B cell (primary cell): ENCODE results near the gene ERAP2. TPM values are rescaled to one million over a fixed set of nuclear protein-coding genes. Genes with fewer than 3 reads are reported as not detected.
A peak's percentile ranks its signal among the peaks of the same experiment; 100 is the strongest.

ENCODE experiments used
- ATAC-seq: fragments of 200-7000 bp; cut with Tn5 transposase; one replicate; pipeline ENCODE4 v1.10.0; 2021; ENCODE audit warnings: low read depth, mild to moderate bottlenecking, moderate number of reproducible peaks, moderate library complexity
- CTCF ChIA-PET: fragments of 350-600 bp; sonication (Branson Sonifier 250); formaldehyde crosslinking; loops from one replicate; lab custom pipeline; 2021; ENCODE audit warnings: antibody characterized with exemption, inconsistent platforms; lab: Charles Lee
- POLR2A ChIA-PET: fragments of 350-600 bp; sonication (Branson Sonifier 250); formaldehyde crosslinking; loops from one replicate; lab custom pipeline; 2021; ENCODE audit warnings: antibody characterized with exemption; lab: Charles Lee
- DNase-seq: peaks from one replicate; pipeline ENCODE4 v3.0.0; 2013
- H2AFZ ChIP-seq: 2 replicates; pipeline ENCODE4 v1.6.1; 2012; ENCODE audit warnings: mild to moderate bottlenecking, low read depth, low read length; ENCODE audit not compliant: insufficient read depth, poor library complexity, severe bottlenecking
- H3K27ac ChIP-seq, 2 donors: 1 replicate in 1 of 2; 2 replicates in 1 of 2; pipeline ENCODE4 v1.5.1; 2012 to 2013; ENCODE audit warnings: low read length in 2 of 2, mild to moderate bottlenecking in 2 of 2, moderate library complexity in 1 of 2
- H3K27me3 ChIP-seq, 4 experiments: fragments of 200-600 bp in 1 of 4; sonication (generic) in 1 of 4; replicated peaks in 1 of 4; 1 replicate in 2 of 4; 2 replicates in 2 of 4; pipeline versions ENCODE4 v1.6.1 to v1.7.0; 2013 to 2016; ENCODE audit warnings: low read length in 3 of 4, mild to moderate bottlenecking in 2 of 4, mixed read lengths in 1 of 4, moderate library complexity in 1 of 4; ENCODE audit not compliant: insufficient read depth in 4 of 4, control insufficient read depth in 3 of 4; ENCODE audit errors: control extremely low read depth in 1 of 4
- H3K36me3 ChIP-seq, 2 experiments: replicated peaks in 1 of 2; 1 replicate in 1 of 2; 2 replicates in 1 of 2; pipeline versions ENCODE4 v1.6.1 to v1.7.1; 2013; ENCODE audit warnings: low read length in 1 of 2; ENCODE audit not compliant: insufficient read depth in 2 of 2, control insufficient read depth in 1 of 2; ENCODE audit errors: control extremely low read depth in 1 of 2, extremely low read depth in 1 of 2
- H3K4me1 ChIP-seq, 2 donors: fragments of 200-600 bp in 1 of 2; sonication (generic) in 1 of 2; 1 replicate in 1 of 2; 2 replicates in 1 of 2; pipeline versions ENCODE4 v1.5.1 to v1.6.1; 2013 to 2017; ENCODE audit warnings: low read length in 2 of 2; ENCODE audit not compliant: control insufficient read depth in 2 of 2, insufficient read depth in 2 of 2
- H3K4me2 ChIP-seq: replicated peaks from 2 replicates; pipeline ENCODE3; 2012; ENCODE audit warnings: mild to moderate bottlenecking, low read depth, low read length; ENCODE audit not compliant: poor library complexity, severe bottlenecking
- H3K4me3 ChIP-seq, 5 experiments: fragments of 200-600 bp in 1 of 5; sonication (generic) in 1 of 5; 1 replicate in 3 of 5; 2 replicates in 2 of 5; pipeline versions ENCODE4 v1.5.1 to v1.7.0; 2011 to 2016; ENCODE audit warnings: low read length in 4 of 5, mild to moderate bottlenecking in 4 of 5, low read depth in 2 of 5, control low read depth in 1 of 5, moderate library complexity in 1 of 5; ENCODE audit not compliant: insufficient read depth in 1 of 5; ENCODE audit errors: control extremely low read depth in 1 of 5, extremely low read depth in 1 of 5
- H3K79me2 ChIP-seq: fragments of 200-600 bp; sonication (generic); one replicate; pipeline ENCODE4 v1.6.0; 2016; ENCODE audit warnings: low read length; ENCODE audit not compliant: control insufficient read depth, insufficient read depth
- H3K9ac ChIP-seq: fragments of 200-600 bp; sonication (generic); 2 replicates; pipeline ENCODE4 v1.6.1; 2017; ENCODE audit warnings: mild to moderate bottlenecking, low read length, moderate library complexity
- H3K9me3 ChIP-seq, 3 donors: one replicate each; pipeline versions ENCODE4 v1.6.1 to v1.7.1; 2013; ENCODE audit warnings: low read length in 2 of 3; ENCODE audit not compliant: control insufficient read depth in 2 of 3, insufficient read depth in 1 of 3; ENCODE audit errors: control extremely low read depth in 1 of 3
- H4K20me1 ChIP-seq: 2 replicates; pipeline ENCODE4 v1.6.0; 2012; ENCODE audit warnings: mild to moderate bottlenecking, low read length; ENCODE audit not compliant: insufficient read depth, control insufficient read depth, poor library complexity, severe bottlenecking
- H3K27ac Mint-ChIP-seq: one replicate; pipeline ENCODE4 v1.8.0; 2021; ENCODE audit warnings: mixed read lengths
- H3K27me3 Mint-ChIP-seq: one replicate; pipeline ENCODE4 v1.8.0; 2021; ENCODE audit warnings: mixed read lengths
- H3K4me1 Mint-ChIP-seq: one replicate; pipeline ENCODE4 v1.8.0; 2021; ENCODE audit warnings: mixed read lengths
- H3K4me3 Mint-ChIP-seq: one replicate; pipeline ENCODE4 v1.8.0; 2021; ENCODE audit warnings: mixed read lengths
- H3K9me3 Mint-ChIP-seq: one replicate; pipeline ENCODE4 v1.8.0; 2022; ENCODE audit warnings: mixed read lengths; ENCODE audit not compliant: insufficient read depth
- CTCF ChIP-seq: fragments of 200-600 bp; IDR thresholded peaks from one replicate; pipeline ENCODE4 v1.8.0; 2022; ENCODE audit warnings: antibody characterized with exemption, mild to moderate bottlenecking
- EZH2 ChIP-seq: IDR thresholded peaks from 2 replicates; pipeline ENCODE4 v1.6.1; 2012; ENCODE audit warnings: borderline replicate concordance, low read depth, mild to moderate bottlenecking, moderate library complexity, low read length; ENCODE audit not compliant: insufficient read depth, poor library complexity, severe bottlenecking
- WGBS: methylation state at CpG from one replicate; pipeline ENCODE4 v1.1.5; 2013; ENCODE audit warnings: missing lambda C conversion rate; ENCODE audit not compliant: insufficient coverage; 5-methylcytosine and 5-hydroxymethylcytosine counted together
- intact Hi-C: fragments of 100-400 bp; cut with micrococcal nuclease; formaldehyde crosslinking; loops from one replicate; pipeline ENCODE4 v1.10.0; 2022
- polyA plus RNA-seq: library from polyadenylated mRNA; depleted of rRNA; stranded (reverse); fragments of >200 nt; gene quantifications from 2 replicates; pipeline ENCODE4 v1.2.3, GENCODE V29; 2012
- total RNA-seq, 2 donors: library from RNA; stranded (reverse); fragments of 120-200 nt in 1 of 2; gene quantifications; 1 replicate in 1 of 2; 2 replicates in 1 of 2; pipeline versions ENCODE4 v1.2.3 to v1.2.4, GENCODE V29; 2013 to 2022

Gene ERAP2
- total and polyA plus RNA-seq, 2 donors (not counting 1 experiment from before 2014, with no cell fraction given): 18.5 to 74.2 TPM

- H3K27me3 Mint-ChIP-seq: no peaks in the 10 kb centered on the region
- CTCF ChIA-PET: interaction anchor here (1.4 to 2.0 kb wide), 4 partner anchors 12 to 66 kb away, joined by 3 to 14 read pairs (median 6); no protein-coding TSS in a partner anchor
- WGBS: under 1% methylated on average over 80 of the region's 80 CpGs
- Histone ChIP-seq H4K20me1 (peaks cover 6% of the 10 kb centered on the region), H3K4me2 (peak overlapping the region; percentile 82), H3K79me2 (peaks cover 61% of the 10 kb centered on the region), H3K36me3 (peaks cover 0 to 1% of the 10 kb centered on the region in 2 experiments), H3K27ac (peak overlapping the region; percentile 88 to 93), H3K27me3 (no peaks in the 10 kb centered on the region), H3K4me1 (peaks cover 49 to 58% of the 10 kb centered on the region in 2 donors), H3K9ac (peak overlapping the region; percentile 87), H3K9me3 (no peaks in the 10 kb centered on the region), H2AFZ (peak overlapping the region; percentile 82), H3K4me3 (peak overlapping the region; percentile 65 to 99 (median 90))
- H3K4me3 Mint-ChIP-seq: peak overlapping the region; percentile 95
- intact Hi-C loops: loop anchor here (1.0 to 5.0 kb wide), 14 partner anchors 9 to 1837 kb away; partner anchors contain the start of genes CAST, ELL2, ERAP1 and ERAP2
- no peaks in the 10 kb centered on the region for H3K9me3 Mint-ChIP-seq
- POLR2A ChIA-PET: interaction anchor here (0.8 to 1.6 kb wide), 5 partner anchors 8 to 65 kb away, joined by 3 to 14 read pairs (median 7); partner anchors contain the start of gene ERAP2
- peak; percentile 98 for DNase-seq
- peak overlapping the region; percentile 99 for H3K27ac Mint-ChIP-seq
- TF ChIP-seq CTCF (peak; percentile 13), EZH2 (no peak)
- peak; percentile 68 for ATAC-seq
- H3K4me1 Mint-ChIP-seq: peaks cover 62% of the 10 kb centered on the region
Measured at GRCh38 chr5:96934708-96935558, 58.6 kb downstream of the ERAP2 start.
